Stomach (tissue), 4 donors: ENCODE measurements around the gene HERC6.

Experiments
- CTCF ChIP-seq, 7 experiments: fragments of 450-650 bp in 4 of 7; fragments of 200-600 bp in 3 of 7; sonication (generic) in 3 of 7; IDR thresholded peaks; one replicate each; pipeline ENCODE4 v1.5.1; 2016 to 2019; ENCODE audit warnings: antibody characterized with exemption in 7 of 7, control low read depth in 2 of 7, mild to moderate bottlenecking in 1 of 7
- EP300 ChIP-seq: sonication (generic); formaldehyde crosslinking; IDR thresholded peaks from one replicate; pipeline ENCODE4 v1.6.1; 2017; ENCODE audit warnings: antibody characterized with exemption
- POLR2A ChIP-seq, 4 donors: fragments of 450-650 bp; IDR thresholded peaks; one replicate each; pipeline ENCODE4 v1.6.1; 2016; ENCODE audit warnings: antibody characterized with exemption in 4 of 4, control low read depth in 2 of 4, mild to moderate bottlenecking in 1 of 4, moderate library complexity in 1 of 4

- TF ChIP-seq CTCF (IDR thresholded peaks at IDR 0.05) (no peak), POLR2A (IDR thresholded peaks at IDR 0.05) (no peak), EP300 (no peak)
These were observed 64.1 kb downstream of the HERC6 start for GRCh38 chr4:88442689-88443191.
